Cerebellar cortex (tissue), 1 donor: ENCODE results near the gene PRSS37.
"Not testable (repeated sequence)": the region's sequence is repeated elsewhere in the genome, so short reads cannot be mapped to it uniquely, and the experiment has no call there.

Experiments used
- DNase-seq: peaks from one replicate; pipeline ENCODE4 v3.0.0-alpha.2; 2015; ENCODE audit warnings: low spot score

PRSS37 gene

DNA sequence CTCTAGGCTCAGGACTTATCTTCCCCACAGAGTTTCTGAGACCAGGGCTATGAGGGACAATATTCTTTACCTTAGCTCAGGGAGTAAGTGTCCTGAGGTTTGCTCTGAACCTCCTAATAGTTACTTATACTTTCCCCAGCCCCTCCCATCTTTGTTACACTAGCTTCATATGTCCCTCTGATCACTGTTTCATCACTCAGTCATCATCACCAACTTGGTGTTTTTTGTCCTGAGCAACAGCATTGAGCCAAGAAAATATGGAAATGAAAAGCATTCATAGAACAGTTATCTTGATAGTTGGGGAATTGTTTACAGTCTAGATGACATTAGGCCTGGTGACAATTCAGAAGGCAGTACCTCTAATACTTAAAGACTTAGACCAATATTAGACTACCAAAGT lies at the start of gene PRSS37:
PRSS37 (minus strand) TSS at position 101 of the 400 bp plus-strand sequence. CDS start 436 bp downstream, outside the sequence.
- no peak for DNase-seq

DNA sequence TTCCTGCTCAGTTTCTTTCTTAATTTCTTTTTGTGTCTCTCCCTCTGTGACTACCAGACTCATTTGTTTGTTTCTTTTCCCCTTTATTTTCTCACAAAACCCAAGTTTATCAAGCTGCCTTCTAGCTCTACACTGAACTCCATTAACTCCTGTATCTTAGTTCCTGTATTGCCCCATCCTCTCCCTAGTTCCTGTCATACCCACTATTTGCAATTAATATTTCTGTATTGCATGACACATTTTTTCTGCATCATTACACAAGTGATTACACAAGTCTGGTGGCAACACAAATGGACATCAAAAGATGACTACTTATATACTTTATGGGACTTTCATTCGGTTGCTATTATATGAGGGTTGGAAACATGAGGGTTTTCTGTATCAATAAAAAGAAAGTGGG lies 48.0 kb upstream of the PRSS37 start:
- no peak for DNase-seq

- DNase-seq, result no peak
Observed at GRCh38 chr7:141884539-141885225, 43.4 kb upstream of the PRSS37 start.

- DNase-seq, result no peak
Observed at GRCh38 chr7:141880960-141881359, 39.7 kb upstream of the PRSS37 start.

DNA sequence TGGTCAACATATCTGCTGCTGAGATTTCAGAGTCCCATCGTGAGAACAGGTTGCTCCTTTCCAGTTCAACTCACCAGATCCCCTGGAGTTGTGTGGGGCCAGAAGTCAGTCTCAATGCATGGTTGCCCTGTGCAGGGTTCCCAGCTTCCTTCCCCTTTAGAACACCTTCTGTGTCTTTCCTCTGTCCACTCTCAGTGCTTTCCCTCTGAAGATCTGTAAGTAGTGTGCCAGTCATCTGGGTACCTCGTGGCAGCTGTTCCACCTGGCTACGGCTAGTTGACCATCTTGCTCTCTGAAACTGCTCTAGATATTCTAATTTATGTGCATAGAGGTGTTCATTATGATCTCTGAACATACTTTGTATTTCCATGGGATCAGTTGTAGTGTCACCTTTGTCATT lies 36.1 kb upstream of the PRSS37 start:
- no peak for DNase-seq

- DNase-seq, result no peak
Observed at GRCh38 chr7:141876371-141876770, 35.1 kb upstream of the PRSS37 start.

DNA sequence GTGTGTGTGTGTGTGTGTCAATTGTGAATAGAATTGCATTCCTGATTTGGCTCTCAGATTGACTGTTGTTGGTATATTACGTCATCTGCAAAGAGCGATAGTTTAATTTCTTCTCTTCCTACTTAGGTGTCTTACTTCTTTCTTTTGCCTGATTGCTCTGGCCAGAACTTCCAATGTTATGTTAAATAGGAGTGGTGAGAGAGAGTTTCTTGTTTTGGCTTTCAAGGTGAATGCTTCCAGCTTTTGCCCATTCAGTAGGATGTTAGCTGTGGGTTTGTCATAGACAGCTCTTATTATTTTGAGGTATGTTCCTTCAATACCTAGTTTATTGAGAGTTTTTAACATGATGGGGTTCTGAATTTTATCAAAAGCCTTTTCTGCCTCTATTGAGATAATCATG lies 34.2 kb upstream of the PRSS37 start:
- DNase-seq, result no peak

GRCh38 chr7:141874787-141875186 lies 33.5 kb upstream of the PRSS37 start:
- DNase-seq, result no peak

GRCh38 chr7:141872931-141873330 lies 31.6 kb upstream of the PRSS37 start:
- DNase-seq, result no peak

DNA sequence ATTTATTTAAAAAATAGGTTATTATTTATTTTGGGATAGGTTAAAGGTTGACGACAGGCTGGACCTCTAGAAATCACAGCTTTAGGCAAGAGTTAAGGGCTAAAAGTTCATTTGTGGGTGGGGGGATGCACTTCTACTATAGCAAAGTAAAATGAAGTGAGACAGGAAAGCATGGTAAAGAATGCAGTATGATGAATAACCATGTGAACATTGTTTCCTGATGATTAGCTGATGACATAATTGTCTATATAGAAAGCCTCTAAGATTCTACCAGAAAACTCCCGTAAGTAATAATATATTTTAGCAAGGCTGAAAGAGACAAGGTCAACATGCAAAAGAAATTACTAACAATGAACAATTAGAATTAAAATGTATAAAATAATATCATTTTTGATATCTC lies 25.7 kb upstream of the PRSS37 start:
- DNase-seq, result no peak

GRCh38 chr7:141864765-141865447 lies 23.6 kb upstream of the PRSS37 start:
- no peak for DNase-seq

DNA sequence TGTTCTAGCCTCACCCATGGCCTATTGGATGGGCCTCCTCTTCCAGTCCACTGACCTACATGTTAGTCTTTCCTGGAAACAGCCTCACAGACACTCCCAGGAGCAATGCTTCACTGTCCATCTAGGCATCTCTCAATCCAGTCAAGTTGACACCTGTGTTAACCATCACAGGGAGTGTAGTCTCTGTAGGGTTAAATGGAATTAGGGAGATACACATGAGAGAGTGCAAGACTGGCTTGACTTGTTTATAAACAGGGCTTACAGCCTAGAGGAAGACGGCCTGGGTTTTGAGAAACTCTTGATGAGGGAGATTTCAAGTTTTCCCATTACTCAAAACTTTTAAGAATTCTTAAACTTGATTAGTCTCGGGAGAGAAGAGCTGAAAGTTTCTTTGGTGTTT lies 18.9 kb upstream of the PRSS37 start:
- DNase-seq, result no peak

GRCh38 chr7:141847996-141848395 lies 6.7 kb upstream of the PRSS37 start:
- DNase-seq, result no peak

DNA sequence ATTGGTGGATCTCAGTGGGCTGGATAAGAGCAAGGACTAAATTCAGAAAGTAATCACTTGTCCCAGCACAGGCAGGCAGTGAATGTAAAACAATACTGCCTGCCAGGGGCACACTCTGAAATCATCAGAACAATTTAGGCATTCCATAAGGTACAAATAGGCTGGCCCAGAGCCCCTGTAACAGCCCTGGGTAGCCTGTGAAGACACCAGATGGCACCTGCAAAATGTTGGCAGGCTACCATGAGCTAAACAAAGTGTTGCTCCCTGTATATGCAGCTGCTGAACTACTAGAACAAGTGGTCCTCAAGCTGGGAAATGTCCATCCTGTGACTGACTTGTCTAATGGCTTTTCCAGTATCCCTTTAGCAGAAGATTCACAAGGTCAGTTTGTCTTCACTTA lies 3.0 kb upstream of the PRSS37 start:
- peak; percentile 88 for DNase-seq

- no peak for DNase-seq
Observed at GRCh38 chr7:141842904-141843303, 1.6 kb upstream of the PRSS37 start.

- no peak for DNase-seq
Observed at GRCh38 chr7:141840708-141841107, 577 bp downstream of the PRSS37 start.

DNA sequence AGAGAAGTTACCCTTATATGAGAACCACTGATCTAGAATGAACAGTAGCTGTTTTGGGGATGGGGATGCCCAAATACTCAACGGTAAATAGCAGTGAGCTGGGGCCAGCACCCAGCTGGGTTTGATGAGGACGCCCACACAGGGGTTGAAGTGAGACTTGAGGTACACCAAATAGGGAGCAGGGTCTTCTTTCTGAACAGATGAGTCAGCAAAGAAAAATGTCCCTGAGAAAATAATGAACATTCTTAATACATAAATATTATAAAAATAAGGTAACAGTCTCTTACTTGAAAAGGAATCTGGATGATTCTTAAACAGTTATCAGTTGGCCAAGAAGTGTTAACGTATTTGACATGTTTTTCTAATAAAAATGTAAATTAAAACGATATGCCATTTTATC lies 2.0 kb downstream of the PRSS37 start:
- DNase-seq, result no peak

DNA sequence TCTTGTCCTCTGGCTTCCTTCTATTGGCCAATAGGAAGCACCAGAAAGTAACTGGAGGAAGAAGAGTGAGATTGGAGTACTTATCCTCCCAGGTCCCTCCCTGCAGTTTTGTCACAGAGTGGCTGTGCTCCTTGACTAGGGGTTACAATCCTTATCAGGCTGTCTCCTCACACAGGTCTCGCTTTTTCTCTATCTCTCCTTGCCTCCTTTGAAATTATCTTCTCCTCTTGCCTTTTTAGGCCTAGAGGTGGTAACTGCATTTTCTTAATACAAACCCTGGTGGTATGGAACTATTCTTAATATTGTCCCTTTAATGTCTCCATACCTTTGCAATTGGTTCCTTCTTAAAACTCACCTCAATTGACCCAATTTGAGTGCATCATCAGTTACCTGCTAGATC lies 2.7 kb downstream of the PRSS37 start:
- no peak for DNase-seq

DNA sequence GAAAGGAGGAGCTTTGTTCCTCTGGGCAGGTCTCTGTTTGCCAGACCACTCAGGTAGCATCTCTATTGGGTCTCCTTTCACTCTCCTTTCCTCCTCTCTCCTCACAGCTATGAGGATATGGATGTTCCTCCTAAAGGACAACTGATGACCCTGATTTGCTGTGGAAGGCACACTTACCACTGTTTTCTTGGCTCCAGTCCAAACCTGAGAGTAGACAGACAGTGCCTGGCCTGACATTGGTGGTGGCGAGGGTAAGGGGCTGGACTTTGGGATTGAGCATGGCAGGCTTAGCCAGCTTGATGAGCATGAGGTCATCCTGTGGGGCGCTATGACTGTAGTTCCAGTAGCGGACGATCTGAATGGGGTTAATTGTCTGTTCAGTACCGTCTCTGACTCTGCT lies 3.6 kb downstream of the PRSS37 start:
- no peak for DNase-seq

GRCh38 chr7:141822432-141822831 lies 18.9 kb downstream of the PRSS37 start:
- not testable (repeated sequence) for DNase-seq

- DNase-seq, result no peak
Observed at GRCh38 chr7:141820067-141820466, 21.2 kb downstream of the PRSS37 start.

DNA sequence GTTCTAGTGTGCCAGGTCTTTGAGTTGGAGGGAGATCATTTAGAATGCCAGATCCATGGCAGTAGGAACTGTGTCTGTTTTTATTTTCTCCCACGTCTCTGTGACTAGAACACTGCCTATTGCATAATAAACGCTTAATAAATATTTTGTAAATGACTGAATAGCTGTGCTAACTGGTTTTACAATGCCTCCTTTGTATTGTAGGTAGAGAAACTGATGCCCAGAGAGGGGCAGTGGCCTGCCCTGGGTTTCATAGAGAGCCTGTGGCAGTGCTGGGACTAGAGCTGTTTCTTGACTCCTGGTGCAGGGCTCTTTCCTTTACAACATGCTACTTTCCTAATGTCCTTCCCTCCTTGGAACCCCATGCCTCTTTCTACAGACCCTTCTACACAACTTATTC lies 48.8 kb downstream of the PRSS37 start:
- no peak for DNase-seq

- no peak for DNase-seq
Observed at GRCh38 chr7:141789917-141790316, 51.4 kb downstream of the PRSS37 start, which contains the start of gene TAS2R5. TSS of gene TAS2R5 (plus strand) at chr7:141790217. CDS start at chr7:141790362, 145 bp downstream.

GRCh38 chr7:141788296-141788695 lies 53.0 kb downstream of the PRSS37 start:
- DNase-seq, result no peak
